ENCODE data around the gene TRAT1. TPM values are rescaled to one million over a fixed set of nuclear protein-coding genes. Genes with fewer than 3 reads are reported as not detected.
"Not testable (repeated sequence)": the region's sequence is repeated elsewhere in the genome, so short reads cannot be mapped to it uniquely, and the experiment has no call there.

TRAT1 gene, protein sequence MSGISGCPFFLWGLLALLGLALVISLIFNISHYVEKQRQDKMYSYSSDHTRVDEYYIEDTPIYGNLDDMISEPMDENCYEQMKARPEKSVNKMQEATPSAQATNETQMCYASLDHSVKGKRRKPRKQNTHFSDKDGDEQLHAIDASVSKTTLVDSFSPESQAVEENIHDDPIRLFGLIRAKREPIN
- 1 to 10 TPM; 2.7 to 3.0 TPM for total RNA-seq

DNA sequence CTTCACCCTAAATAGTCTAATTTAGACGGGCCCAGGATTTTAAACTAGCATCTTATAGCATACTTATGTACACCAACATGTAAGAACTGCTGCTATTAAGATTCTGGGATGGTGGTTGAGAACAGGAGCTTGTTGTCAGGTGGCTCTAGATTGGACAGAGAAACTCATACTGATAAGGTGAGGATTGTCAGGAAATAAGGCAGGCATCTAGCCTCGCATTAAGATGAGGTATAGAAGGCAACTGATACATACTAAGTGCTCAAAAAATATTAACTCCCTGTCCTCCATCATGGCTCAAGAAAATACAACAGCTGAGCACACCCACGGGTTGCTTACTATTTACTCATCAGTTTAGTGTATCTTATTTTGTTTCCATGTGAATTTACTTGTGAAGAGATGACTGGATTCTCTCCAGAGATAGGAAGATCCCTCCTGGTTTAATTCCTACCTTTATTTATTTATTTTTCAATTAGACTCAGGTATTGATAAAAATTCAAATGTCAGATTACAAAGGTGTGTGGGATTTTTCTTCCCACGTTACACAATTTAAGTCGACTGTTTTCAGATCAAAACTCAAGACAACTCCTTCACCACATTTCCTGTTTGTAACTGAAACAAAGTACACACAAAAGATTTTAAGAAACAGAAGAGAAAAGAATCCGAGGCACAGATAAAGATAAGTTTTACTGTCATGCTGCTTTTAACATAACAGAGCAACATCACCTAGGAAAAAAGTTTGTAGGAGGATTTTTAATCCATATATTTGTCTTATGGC, at the start of gene TRAT1:
Gene TRAT1, plus strand, starts transcription at position 664 of the 775 bp plus-strand sequence. CDS start 142 bp downstream, outside the sequence.
- no peak for ATAC-seq
- Mint-ChIP-seq H3K27ac (peak within 1 kb of the TSS; percentile 74 to 88), H3K4me1 (ENCODE audit: low read depth in 2 of 2) (peaks cover 16 to 20% of the 10 kb centered on the region in 2 donors), H3K4me3 (peak within 1 kb of the TSS; percentile 72), H3K27me3 (no peaks in the 10 kb centered on the region), H3K9me3 (no peaks in the 10 kb centered on the region), H3K36me3 (no peaks in the 10 kb centered on the region)
- DNase-seq (ENCODE audit: low spot score), result no peak

GRCh38 chr3:108775649-108776048, 46.9 kb upstream of the TRAT1 start:
- H3K27me3 Mint-ChIP-seq, result peaks cover 3 to 6% of the 10 kb centered on the region in 2 donors
- no peak for DNase-seq (ENCODE audit: low spot score)
- ATAC-seq, result no peak
- H3K36me3 Mint-ChIP-seq, result no peaks in the 10 kb centered on the region
- no peak overlapping the region for H3K27ac Mint-ChIP-seq
- peaks cover 3% of the 10 kb centered on the region for H3K9me3 Mint-ChIP-seq
- peaks cover 0 to 4% of the 10 kb centered on the region in 2 donors for H3K4me1 Mint-ChIP-seq (ENCODE audit: low read depth in 2 of 2)
- H3K4me3 Mint-ChIP-seq, result no peak overlapping the region

DNA sequence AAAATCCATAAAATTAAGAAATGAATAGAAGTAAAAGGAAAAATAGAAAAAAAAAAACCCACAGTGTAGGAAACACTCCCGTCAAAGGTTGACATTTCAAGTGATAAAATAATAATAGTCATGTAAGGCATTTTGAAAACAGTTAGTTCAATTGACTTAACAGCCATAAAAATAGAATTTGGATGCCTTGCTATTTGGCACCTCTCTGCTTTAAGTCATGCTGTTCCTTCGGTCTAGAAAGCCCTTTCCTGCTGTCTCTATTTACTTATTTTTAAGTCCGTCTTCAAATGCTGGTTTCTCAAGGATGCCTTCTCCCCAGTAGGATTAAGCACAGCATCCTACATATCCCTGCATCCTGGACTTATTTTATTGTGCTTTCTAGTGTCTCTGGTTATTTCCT, 43.1 kb upstream of the TRAT1 start:
- Mint-ChIP-seq H3K36me3 (no peaks in the 10 kb centered on the region), H3K27me3 (peaks cover 0 to 2% of the 10 kb centered on the region in 2 donors), H3K4me3 (no peak overlapping the region), H3K9me3 (no peaks in the 10 kb centered on the region), H3K27ac (no peak overlapping the region), H3K4me1 (ENCODE audit: low read depth in 2 of 2) (peaks cover 0 to 4% of the 10 kb centered on the region in 2 donors)
- DNase-seq (ENCODE audit: low spot score) (no peak), ATAC-seq (no peak)

DNA sequence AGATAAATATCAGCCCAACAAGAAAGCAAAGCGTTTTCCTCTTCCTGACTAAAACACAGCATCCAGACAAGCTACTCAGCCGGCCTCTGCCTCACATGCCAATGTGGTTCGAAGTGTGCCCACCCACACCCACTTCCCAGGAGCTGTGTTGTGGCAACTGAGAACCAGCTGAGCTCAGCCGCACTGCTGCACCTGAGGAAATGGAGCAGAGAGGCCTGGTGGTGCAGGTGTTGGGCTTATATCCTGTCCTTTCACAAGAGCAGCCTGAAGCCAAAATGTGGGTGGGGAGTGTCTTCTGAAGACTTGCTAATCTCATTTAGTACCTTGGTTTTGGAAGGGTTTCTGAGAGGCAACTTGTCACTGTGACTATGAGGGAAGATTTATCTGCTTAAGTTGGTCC, 42.4 kb upstream of the TRAT1 start:
- Mint-ChIP-seq H3K27me3 (peaks cover 0 to 7% of the 10 kb centered on the region in 2 donors), H3K27ac (no peak overlapping the region), H3K36me3 (no peaks in the 10 kb centered on the region), H3K9me3 (no peaks in the 10 kb centered on the region), H3K4me3 (no peak overlapping the region), H3K4me1 (ENCODE audit: low read depth in 2 of 2) (peaks cover 0 to 4% of the 10 kb centered on the region in 2 donors)
- no peak for DNase-seq (ENCODE audit: low spot score)
- ATAC-seq, result no peak

- no peak for DNase-seq (ENCODE audit: low spot score)
- no peak overlapping the region for H3K4me3 Mint-ChIP-seq
- ATAC-seq, result no peak
- H3K36me3 Mint-ChIP-seq, result no peaks in the 10 kb centered on the region
- H3K27me3 Mint-ChIP-seq, result peaks cover 3 to 8% of the 10 kb centered on the region in 2 donors
- no peak overlapping the region for H3K27ac Mint-ChIP-seq
- H3K9me3 Mint-ChIP-seq, result no peaks in the 10 kb centered on the region
- H3K4me1 Mint-ChIP-seq (ENCODE audit: low read depth in 2 of 2), result no peaks in the 10 kb centered on the region
These were observed 31.1 kb upstream of the TRAT1 start for GRCh38 chr3:108791473-108791872.

GRCh38 chr3:108804437-108804836, 18.1 kb upstream of the TRAT1 start:
- no peak for ATAC-seq
- H3K27ac Mint-ChIP-seq, result no peak overlapping the region
- no peak for DNase-seq (ENCODE audit: low spot score)
- peaks cover 0 to 7% of the 10 kb centered on the region in 2 donors for H3K27me3 Mint-ChIP-seq
- peaks cover 9 to 22% of the 10 kb centered on the region in 2 donors for H3K4me1 Mint-ChIP-seq (ENCODE audit: low read depth in 2 of 2)
- no peak overlapping the region for H3K4me3 Mint-ChIP-seq
- peaks cover 12% of the 10 kb centered on the region for H3K36me3 Mint-ChIP-seq
- peaks cover 7% of the 10 kb centered on the region for H3K9me3 Mint-ChIP-seq

GRCh38 chr3:108804966-108805365, 17.6 kb upstream of the TRAT1 start:
- DNase-seq (ENCODE audit: low spot score) (no peak), ATAC-seq (no peak)
- Mint-ChIP-seq H3K27ac (peak overlapping the region; percentile 74 to 82), H3K9me3 (peaks cover 7% of the 10 kb centered on the region), H3K4me3 (no peak overlapping the region), H3K27me3 (peaks cover 0 to 7% of the 10 kb centered on the region in 2 donors), H3K4me1 (ENCODE audit: low read depth in 2 of 2) (peaks cover 9 to 22% of the 10 kb centered on the region in 2 donors), H3K36me3 (peaks cover 12% of the 10 kb centered on the region)

DNA sequence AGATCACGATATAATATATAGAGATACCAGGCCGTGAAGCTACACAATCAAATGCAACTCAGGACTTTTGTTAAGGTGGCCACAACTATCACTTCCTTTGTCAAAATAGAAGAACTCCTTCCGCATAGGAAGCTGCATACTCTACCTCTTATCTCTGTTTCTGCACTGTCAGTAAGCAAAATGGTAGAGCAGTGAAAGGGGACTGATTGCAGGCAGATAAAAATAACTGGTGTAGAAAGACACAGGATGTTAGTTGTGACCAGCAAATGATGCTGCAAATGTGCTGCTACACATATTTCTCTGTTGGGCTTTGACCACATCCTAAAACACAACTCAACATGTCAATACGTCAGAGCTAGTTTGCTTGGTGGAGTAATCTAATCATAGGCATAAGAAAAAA, 16.3 kb upstream of the TRAT1 start:
- H3K27ac Mint-ChIP-seq, result peak overlapping the region; percentile 74 to 82
- H3K4me3 Mint-ChIP-seq, result peak overlapping the region; percentile 49
- H3K36me3 Mint-ChIP-seq, result peaks cover 8% of the 10 kb centered on the region
- peaks cover 9 to 22% of the 10 kb centered on the region in 2 donors for H3K4me1 Mint-ChIP-seq (ENCODE audit: low read depth in 2 of 2)
- H3K9me3 Mint-ChIP-seq, result peaks cover 7% of the 10 kb centered on the region
- H3K27me3 Mint-ChIP-seq, result no peaks in the 10 kb centered on the region
- ATAC-seq (peak; percentile 81 to 93), DNase-seq (ENCODE audit: low spot score) (no peak)

GRCh38 chr3:108818404-108818803, 4.2 kb upstream of the TRAT1 start:
- no peak overlapping the region for H3K4me3 Mint-ChIP-seq
- no peaks in the 10 kb centered on the region for H3K27me3 Mint-ChIP-seq
- H3K9me3 Mint-ChIP-seq, result no peaks in the 10 kb centered on the region

DNA sequence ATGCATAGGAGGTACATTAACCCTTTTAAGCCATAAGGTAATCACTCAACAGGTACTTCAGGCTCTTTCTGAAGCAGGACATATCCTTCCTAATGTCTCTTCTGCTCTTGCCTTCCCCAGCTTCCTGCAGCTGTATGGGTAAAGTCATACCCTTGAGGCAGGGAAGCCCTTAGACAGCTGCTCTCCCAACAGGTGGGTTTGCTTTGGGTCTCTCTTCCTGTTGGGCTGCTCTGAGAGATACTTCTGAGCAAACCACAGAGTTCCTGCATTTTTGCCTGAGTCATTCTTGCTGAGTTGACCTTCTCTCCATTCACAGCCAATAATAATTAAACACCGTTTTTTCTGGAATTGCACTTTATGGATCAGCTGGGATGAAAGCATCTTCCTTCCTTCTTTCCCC, 2.0 kb upstream of the TRAT1 start:
- H3K27ac Mint-ChIP-seq, result peak overlapping the region; percentile 1 to 59
- H3K4me3 Mint-ChIP-seq, result peak overlapping the region; percentile 15
- ATAC-seq (no peak), DNase-seq (ENCODE audit: low spot score) (no peak)
- no peaks in the 10 kb centered on the region for H3K27me3 Mint-ChIP-seq
- H3K9me3 Mint-ChIP-seq, result no peaks in the 10 kb centered on the region
- H3K36me3 Mint-ChIP-seq, result no peaks in the 10 kb centered on the region
- peaks cover 16 to 20% of the 10 kb centered on the region in 2 donors for H3K4me1 Mint-ChIP-seq (ENCODE audit: low read depth in 2 of 2)

More at GRCh38 chr3:108818404-108818803, 4.2 kb upstream of the TRAT1 start:
- DNase-seq (ENCODE audit: low spot score) (no peak), ATAC-seq (peak in 1 of 2 donors; percentile 74)
- no peak overlapping the region for H3K27ac Mint-ChIP-seq
- H3K36me3 Mint-ChIP-seq, result no peaks in the 10 kb centered on the region
- H3K4me1 Mint-ChIP-seq (ENCODE audit: low read depth in 2 of 2), result peaks cover 16 to 20% of the 10 kb centered on the region in 2 donors

DNA sequence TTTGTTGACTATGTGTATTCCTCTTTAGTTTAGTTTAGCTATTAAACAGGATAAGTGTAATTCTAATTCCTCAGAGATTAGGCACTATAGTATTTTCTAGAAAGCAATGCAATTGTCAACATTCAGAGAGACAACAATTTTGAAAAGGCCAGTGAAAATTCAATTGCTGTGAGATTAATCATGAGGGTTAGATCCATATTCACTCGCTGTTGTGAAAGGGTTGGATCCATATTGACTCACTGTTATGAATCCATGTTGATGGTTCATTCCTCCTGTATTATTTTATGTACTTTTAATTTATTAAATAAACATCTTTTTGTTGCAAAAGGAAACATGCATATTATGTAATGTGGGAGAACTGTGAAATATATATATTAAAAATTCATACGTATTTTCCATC, 641 bp downstream of the TRAT1 start:
- no peaks in the 10 kb centered on the region for H3K9me3 Mint-ChIP-seq
- peak overlapping the region in 1 of 2 donors; percentile 88 for H3K27ac Mint-ChIP-seq
- H3K36me3 Mint-ChIP-seq, result no peaks in the 10 kb centered on the region
- ATAC-seq, result no peak
- peaks cover 14 to 18% of the 10 kb centered on the region in 2 donors for H3K4me1 Mint-ChIP-seq (ENCODE audit: low read depth in 2 of 2)
- DNase-seq (ENCODE audit: low spot score), result no peak
- H3K4me3 Mint-ChIP-seq, result no peak overlapping the region
- H3K27me3 Mint-ChIP-seq, result no peaks in the 10 kb centered on the region

DNA sequence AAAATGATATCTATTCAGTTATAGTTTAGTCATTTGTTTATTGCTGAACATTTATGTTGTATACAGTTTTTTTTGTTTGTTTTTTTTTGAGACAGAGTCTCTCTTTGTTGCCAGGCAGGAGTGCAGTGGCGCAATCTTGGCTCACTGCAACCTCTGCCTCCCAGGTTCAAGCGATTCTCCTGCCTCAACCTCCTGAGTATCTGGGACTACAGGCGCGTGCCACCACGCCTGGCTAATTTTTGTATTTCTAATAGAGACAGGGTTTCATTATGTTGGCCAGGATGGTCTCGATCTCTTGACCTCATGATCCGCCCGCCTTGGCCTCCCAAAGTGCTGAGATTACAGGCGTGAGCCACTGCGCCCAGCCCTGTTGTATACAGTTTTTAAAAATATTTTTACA, 1.2 kb downstream of the TRAT1 start:
- H3K36me3 Mint-ChIP-seq; H3K9me3 Mint-ChIP-seq; DNase-seq (ENCODE audit: low spot score); H3K27me3 Mint-ChIP-seq; ATAC-seq: not testable (repeated sequence)
- Mint-ChIP-seq H3K4me3 (peak overlapping the region; percentile 26), H3K27ac (peak overlapping the region in 1 of 2 donors; percentile 40), H3K4me1 (ENCODE audit: low read depth in 2 of 2) (peaks cover 10 to 12% of the 10 kb centered on the region in 2 donors)

DNA sequence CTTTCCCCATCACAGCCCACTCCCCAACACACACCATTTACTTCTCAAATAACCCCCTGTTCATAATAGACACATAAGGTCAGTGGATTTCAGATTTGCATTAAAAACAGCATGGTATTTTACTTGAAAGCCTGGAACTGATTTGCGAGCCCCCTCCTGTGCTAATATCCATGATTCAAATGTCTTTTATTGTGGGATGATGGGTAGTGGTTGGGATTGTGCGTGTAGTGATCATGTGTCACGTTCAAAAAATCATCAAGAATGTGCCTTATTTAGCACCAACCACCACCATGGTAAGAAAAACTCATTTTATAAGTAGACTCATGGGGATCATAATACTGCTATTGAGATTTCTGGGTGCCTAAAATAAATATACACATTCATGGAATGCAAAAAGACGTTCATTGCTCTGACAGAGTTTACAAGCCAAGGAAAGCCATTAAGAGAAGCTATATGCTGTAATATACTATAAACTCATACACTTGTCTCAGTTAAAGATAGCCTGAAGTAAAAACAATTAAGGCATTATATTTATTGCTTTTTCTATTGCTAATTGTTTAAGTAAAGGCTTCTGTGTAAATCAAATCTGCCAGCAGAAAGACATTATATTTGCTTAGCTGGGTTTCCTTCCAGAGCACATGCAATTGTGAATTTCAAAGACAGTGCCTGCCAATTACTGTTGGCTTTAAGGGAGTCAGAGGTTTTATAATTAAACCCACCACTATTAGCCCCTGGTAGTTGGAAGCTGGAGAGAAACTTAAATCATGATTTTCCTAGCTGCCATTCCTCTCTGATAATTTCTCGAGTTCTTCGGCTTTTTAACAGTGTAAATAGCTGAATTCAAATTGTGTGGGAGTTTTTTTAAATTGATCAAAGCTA, 4.0 kb downstream of the TRAT1 start:
- H3K4me3 Mint-ChIP-seq, result peak overlapping the region; percentile 7
- H3K9me3 Mint-ChIP-seq, result no peaks in the 10 kb centered on the region
- no peak for DNase-seq (ENCODE audit: low spot score)
- no peaks in the 10 kb centered on the region for H3K27me3 Mint-ChIP-seq
- ATAC-seq, result no peak
- peak overlapping the region in 1 of 2 donors; percentile 28 for H3K27ac Mint-ChIP-seq
- H3K36me3 Mint-ChIP-seq, result no peaks in the 10 kb centered on the region
- H3K4me1 Mint-ChIP-seq (ENCODE audit: low read depth in 2 of 2), result peaks cover 6% of the 10 kb centered on the region in 2 donors
